GM18951 (cell line): ENCODE data around the gene PRKG1.

Source experiments
- POLR2A ChIP-seq: IDR thresholded peaks from 4 replicates; pipeline ENCODE4 v1.6.1; 2011; ENCODE audit warnings: mild to moderate bottlenecking; ENCODE audit not compliant: insufficient read length, insufficient read depth; ENCODE audit errors: extremely low read depth
- in situ Hi-C: fragments of 300-500 bp; cut with MboI; formaldehyde crosslinking; loops from one replicate; pipeline ENCODE4 v1.12.0; 2022; ENCODE audit warnings: low sequenced_read_pairs, mixed read lengths, inconsistent platforms; ENCODE audit not compliant: unreplicated experiment

The PRKG1 gene

DNA sequence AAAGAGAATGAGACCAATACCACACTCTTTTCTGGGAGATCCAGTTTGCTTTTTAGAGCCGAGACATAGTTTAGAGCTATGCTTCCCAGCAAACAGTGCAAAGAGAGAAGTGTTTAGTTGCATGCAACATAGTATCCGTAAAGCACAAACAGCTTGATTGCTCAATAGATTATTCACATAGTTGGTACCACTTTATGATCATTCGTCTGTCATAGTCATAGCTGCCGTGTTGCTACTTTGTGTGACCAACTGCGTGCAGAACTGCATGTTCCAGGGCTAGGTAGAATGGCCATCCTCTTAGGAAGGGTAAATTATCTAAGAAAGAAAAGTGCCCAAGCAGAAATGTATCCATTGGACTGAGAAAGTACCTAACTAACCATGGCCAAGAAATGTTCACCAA is 1036.3 kb downstream of the PRKG1 start:
- in situ Hi-C loops, result no loop called here
- no peak for TF ChIP-seq POLR2A

DNA sequence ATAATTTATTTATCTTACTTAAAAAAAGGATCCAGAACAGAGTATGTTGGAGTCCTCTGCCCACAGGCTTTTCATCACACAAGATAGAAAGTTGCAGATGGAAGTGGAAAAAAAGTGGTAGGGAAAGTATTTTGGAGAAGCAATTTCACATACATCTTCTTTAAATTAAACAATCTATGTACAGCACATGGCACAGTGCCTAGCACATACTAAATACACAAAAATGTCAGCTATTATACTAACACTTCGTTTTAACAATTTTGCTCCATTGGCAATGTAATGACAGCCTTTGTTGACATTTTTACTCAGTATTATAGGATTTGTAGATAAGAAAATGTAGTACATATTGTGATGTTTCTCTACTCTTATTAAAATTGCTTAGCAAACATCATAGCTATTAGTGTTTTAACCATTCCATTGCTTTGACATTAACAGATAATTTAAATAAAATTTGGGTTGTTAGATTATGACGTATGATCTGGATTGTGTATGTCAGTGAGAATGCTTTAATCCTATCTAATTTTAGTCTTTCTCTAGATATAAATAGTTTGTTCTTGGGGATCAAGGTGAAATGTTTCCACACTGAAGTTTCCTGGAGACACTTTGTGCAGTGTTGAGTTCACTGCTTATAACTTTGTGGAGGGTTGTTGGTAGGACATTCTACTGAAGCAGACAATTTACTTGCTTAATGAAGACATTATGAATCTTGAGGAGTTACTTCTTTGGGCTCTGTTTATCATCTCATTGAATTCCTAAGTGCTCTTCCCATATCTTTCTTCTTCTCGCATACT is 1037.0 kb downstream of the PRKG1 start:
- in situ Hi-C loops, result no loop called here
- no peak for TF ChIP-seq POLR2A

DNA sequence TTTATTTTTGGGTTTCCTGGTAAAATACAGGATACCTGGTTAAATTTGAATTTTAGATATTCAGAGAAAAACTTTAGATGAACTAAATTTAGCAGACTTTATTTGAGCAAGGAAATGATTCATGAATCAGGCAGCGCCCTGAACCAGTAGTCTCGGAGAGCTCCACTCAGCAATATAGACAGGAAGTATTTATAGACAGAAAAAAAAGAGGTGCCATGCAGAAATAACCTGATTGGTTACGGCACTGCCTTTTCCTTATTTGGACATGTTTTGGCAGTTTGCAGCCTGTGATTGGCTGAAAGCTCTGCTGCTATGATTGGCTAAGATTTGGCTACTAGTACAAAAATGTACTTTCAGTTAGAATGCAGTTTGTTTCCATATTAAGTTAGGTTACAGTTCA is 1041.5 kb downstream of the PRKG1 start:
- in situ Hi-C loops, result no loop called here

DNA sequence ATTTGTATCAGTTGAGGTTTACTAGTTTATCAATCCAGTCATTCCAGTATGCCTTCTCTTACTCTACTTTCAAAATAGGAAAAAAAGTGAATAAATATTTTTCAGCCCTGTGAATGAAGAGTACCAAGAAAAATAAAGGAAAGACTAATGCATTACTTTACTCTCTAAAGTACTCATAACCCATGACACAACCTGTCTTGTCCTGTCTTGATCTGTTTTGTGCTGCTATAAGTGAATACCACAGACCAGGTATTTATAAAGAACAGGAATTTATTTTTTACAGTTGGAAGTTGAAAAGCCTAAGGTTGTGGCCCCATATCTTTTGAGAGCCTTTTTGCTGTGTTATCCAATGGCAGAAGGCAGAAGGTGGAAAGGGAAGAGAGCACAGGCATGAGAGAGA is 1045.2 kb downstream of the PRKG1 start:
- TF ChIP-seq POLR2A, result no peak
- in situ Hi-C loops, result no loop called here

More for the DNA sequence above, 1041.5 kb downstream of the PRKG1 start:
- TF ChIP-seq POLR2A, result no peak

DNA sequence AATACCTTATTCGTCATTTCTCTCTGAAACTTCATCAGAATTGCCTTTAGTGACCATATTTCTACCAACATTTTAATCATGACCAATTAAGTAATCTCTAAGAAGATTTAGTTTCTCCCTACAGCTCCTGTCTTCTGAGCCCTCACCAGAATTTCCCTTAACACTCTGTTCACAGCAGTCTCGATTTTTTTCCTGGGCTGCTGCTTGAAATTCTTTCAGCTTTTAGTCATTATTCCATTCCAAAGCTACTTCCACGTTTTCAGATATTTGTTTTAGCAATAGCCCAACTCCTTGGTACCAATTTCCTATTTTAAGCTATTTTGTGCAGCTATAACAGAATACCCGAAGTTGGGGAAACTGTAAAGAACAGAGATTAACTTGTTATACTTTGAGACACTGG is 1047.4 kb downstream of the PRKG1 start:
- in situ Hi-C loops, result no loop called here
- no peak for TF ChIP-seq POLR2A

DNA sequence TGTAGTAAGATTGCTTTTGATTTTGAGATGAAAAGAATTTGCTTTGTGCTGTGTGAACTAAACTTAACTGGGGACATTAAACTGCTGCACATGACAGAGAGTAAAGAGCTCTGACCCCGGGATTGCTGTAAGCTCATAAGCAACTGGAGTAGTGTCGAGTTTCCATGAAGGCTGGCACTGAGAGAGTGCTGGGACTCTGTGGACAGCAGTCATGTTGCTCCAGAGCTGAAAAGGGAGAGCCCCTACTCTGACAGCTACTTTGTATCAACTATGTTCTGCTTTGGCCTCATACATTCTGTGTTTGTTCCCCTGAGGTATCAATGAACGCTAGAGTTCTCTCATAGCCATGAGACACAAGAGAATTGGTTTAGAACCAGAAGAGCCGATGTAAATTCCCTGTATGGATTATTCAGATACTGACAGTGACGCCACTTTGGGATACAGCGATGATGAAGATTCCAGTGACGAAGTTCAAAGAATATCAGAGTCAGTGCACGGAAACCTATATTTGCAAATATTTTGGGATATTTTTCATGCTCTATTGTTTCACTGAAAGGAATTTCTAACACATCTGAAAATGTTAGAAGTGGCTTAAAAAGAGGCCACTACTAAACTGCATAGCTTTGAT is 1053.9 kb downstream of the PRKG1 start:
- TF ChIP-seq POLR2A, result no peak
- in situ Hi-C loops, result no loop called here

DNA sequence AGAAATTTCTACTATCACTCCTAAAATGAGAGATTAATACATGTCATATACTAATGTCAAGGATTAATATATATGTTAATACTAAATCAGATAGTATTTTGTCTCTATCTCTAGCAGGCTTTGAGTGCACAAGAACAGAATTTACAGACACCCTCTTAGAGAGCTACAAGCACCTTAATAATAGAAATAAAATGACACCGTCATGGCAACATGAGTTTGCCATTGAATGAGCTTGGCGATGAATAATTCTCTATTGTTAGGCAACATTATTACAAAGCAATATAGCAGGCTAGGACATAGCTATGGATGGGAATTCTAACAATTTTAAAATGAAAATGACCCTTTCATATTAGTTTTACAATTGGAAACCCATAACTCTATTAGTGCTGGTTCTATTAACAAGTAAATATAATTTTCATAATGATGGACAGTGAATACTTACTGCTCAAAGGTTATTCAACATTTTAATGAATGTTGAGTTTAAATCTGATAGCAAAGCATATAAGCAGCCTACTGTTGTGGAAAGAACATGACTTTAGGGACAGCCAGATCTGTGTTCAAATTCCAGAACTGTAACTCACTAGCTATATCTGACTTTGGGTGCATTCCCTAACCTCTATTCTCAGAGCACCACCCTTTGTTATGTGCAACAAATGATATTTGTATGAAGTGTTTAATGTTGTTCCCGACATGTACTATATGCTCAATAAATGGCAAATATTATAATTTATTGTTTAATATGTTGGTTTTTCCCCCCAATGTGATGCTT is 1055.3 kb downstream of the PRKG1 start:
- no peak for TF ChIP-seq POLR2A
- in situ Hi-C loops, result no loop called here

DNA sequence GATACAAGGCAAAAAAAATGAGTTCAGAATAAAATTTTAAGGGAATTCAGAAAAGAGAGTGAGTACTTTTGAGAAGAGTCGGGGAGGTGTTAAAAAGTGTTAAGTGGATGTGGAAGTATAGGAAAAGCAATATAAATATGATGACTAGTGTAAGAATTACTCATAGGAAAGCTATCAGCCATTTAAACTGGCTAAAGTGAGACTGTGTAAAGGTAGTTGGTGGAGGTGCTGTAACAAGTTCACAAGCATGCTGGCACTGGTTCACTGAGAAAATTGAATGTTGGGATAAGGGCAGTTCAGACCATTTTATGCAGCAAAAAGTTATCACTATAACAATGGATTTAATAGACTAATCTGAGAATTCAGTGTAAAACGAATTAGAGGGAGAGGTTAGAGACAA is 1060.8 kb downstream of the PRKG1 start:
- in situ Hi-C loops, result no loop called here
- no peak for TF ChIP-seq POLR2A

DNA sequence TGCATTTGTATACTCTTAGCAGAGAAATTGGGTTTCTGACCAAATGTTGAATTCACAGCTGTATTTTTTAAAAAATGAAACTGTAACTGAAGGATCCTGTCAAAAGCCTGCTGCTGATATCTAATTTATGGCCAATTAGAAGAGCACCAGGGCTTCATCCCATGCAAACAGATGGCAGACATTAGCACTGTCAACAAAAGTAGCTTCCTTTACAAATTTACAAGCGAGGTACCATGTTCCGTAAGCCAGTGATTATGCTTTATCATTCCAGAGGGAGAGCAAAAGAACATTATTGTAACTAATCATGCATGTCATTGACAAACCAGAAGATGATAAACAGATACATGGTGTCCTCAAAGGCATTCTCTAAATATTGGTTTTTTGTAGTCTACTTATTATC is 1062.6 kb downstream of the PRKG1 start:
- TF ChIP-seq POLR2A, result no peak
- in situ Hi-C loops, result no loop called here

DNA sequence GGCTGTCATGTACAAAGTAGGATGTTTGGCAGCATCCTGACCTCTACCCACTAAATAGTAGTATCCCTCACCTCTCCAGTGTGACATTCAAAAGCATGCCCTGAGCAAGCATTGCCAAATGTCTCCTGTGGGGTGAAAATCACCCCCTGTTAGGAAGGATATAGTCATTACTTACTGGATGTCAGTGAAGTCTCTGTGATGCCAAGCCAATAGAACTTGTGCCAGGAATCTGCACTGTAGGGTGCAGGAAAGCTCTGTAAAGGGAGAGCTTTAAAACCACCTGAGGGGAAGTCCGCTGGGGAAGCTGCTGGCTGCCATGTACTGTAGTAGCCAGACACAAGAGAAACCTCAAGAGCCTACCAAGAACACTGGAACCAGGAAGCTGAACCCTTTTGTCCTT is 1069.1 kb downstream of the PRKG1 start:
- in situ Hi-C loops, result no loop called here
- TF ChIP-seq POLR2A, result no peak

DNA sequence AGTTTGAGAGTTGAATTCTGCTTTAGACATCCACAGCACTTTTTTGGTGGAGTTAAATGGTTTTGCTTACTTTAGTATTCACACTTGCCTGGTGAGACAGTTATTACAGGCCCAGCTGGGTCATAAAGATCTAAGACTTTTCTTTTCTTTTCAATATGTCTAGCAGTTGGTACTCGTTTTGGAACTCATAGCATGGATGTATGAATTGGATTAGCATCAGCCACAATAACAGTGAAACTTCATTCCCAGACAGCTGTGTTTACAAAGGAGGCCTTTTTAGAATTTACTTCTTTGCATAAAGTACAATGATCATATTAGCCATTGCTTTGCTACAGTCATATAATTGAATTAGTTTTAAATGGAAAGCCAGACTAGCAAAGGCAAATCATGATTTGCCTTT is 1071.3 kb downstream of the PRKG1 start:
- TF ChIP-seq POLR2A, result no peak

DNA sequence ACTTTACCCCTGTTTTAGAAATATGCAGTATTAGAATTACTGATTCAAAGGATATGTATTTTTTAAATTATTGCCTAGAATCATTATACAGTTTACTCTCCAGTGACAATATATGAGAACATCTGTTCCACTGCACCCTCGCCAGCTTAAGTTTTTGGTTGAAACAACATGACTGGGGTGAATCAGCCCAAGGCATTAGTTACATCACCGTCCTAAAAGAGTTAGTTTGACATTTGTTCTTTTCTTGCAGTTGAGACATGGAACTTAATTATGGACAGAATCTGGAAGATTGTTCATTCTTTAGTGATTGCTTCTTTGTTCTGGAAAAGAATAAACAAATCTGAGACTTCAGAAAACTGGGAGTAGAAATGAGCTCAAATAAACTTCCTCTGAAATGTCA is 1072.5 kb downstream of the PRKG1 start:
- in situ Hi-C loops, result no loop called here
- no peak for TF ChIP-seq POLR2A

More for the DNA sequence above, 1071.3 kb downstream of the PRKG1 start:
- in situ Hi-C loops, result no loop called here

DNA sequence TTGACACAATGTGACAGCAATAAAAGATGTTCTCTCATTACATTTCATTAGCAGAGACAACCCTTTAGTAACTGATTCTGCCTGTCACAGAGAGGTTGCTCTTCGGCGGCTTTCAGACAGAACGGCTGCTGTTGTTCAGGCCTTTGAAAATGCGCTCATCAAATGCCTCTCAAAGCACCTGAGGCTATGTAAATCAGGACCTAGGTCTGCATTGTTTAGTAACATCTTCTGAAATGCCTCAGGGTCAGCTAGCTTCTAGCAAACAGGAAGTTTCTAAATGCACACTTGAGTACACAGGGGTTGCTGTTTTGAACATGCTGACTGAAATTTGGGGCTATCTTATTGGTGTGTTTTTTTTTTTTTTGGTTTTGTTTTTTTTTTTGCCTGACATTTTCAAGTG is 1096.5 kb downstream of the PRKG1 start:
- TF ChIP-seq POLR2A, result no peak
- in situ Hi-C loops, result no loop called here

DNA sequence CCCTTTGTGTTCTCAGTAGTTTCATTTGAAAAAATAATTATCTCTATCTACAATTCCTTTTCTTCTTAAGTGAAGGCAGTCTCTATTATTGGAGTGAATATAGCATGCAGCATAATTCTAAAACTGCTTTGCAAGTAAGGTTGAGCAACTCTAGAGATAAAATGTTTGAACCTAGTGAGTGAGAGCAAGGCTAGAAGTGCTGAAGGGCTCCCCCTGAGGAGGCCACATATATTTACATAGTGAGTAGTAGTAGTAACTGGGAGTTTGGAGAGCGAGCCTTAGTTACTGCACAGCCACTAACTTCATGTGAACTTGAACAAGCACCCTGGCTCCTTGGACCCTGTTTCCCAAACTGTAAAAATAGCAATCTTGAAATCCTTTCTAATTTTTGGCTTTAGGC is 1098.3 kb downstream of the PRKG1 start:
- in situ Hi-C loops, result no loop called here
- no peak for TF ChIP-seq POLR2A

DNA sequence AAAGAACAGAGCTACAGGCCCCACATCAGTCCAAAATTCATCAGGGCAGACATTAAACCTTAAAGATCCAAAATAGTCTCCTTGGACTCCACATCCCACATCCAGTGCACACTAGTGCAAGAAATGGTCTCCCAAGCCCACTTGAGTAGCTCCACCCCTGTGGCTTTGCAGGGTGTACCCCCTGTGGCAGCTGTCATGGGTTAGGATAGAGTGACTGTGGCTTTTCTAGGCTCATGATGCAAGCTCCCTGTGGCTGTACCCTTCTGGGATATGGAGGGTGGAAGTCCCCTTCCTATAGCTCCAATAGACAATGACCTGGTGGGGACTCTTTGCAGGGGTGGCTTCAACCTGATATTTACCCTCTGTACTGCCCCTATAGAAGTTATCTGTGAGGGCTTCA is 1111.0 kb downstream of the PRKG1 start:
- in situ Hi-C loops, result no loop called here
- no peak for TF ChIP-seq POLR2A
